Tibial nerve (tissue), 4 donors: ENCODE results near the gene DAAM2. TPM values are rescaled to one million over a fixed set of nuclear protein-coding genes. Genes with fewer than 3 reads are reported as not detected.

Experiments
- DNase-seq, 2 donors: peaks; one replicate each; pipeline ENCODE4 v3.0.0-alpha.2; 2019; ENCODE audit warnings: low spot score in 2 of 2
- H3K27ac ChIP-seq, 4 donors: fragments of 200-600 bp; sonication (generic) in 3 of 4; one replicate each; pipeline ENCODE4 v1.5.1; 2017 to 2019; ENCODE audit warnings: mild to moderate bottlenecking in 1 of 4
- H3K27me3 ChIP-seq, 2 donors: fragments of 200-600 bp; sonication (generic) in 1 of 2; one replicate each; pipeline versions ENCODE4 v1.5.1 to v1.6.0; 2017 to 2019
- H3K36me3 ChIP-seq, 3 donors: fragments of 200-600 bp; sonication (generic); one replicate each; pipeline ENCODE4 v1.5.1; 2018 to 2019
- H3K4me1 ChIP-seq, 4 donors: fragments of 200-600 bp; sonication (generic) in 3 of 4; one replicate each; pipeline ENCODE4 v1.5.1; 2017 to 2019
- H3K4me3 ChIP-seq, 4 donors: fragments of 200-600 bp; sonication (generic) in 3 of 4; one replicate each; pipeline ENCODE4 v1.5.1; 2017 to 2019; ENCODE audit warnings: mild to moderate bottlenecking in 1 of 4, moderate library complexity in 1 of 4
- H3K9me3 ChIP-seq, 4 donors: fragments of 200-600 bp; sonication (generic) in 3 of 4; one replicate each; pipeline ENCODE4 v1.5.1; 2017 to 2019
- CTCF ChIP-seq, 5 experiments: fragments of 200-600 bp in 3 of 5; fragments of 450-650 bp in 2 of 5; sonication (generic) in 3 of 5; IDR thresholded peaks; one replicate each; pipeline ENCODE4 v1.5.1; 2016 to 2019; ENCODE audit warnings: antibody characterized with exemption in 5 of 5, mild to moderate bottlenecking in 3 of 5, moderate library complexity in 2 of 5
- EP300 ChIP-seq, 2 donors: sonication (generic); formaldehyde crosslinking; IDR thresholded peaks; one replicate each; pipeline ENCODE4 v1.6.1; 2017; ENCODE audit warnings: antibody characterized with exemption in 2 of 2, mild to moderate bottlenecking in 1 of 2
- POLR2A ChIP-seq, 2 donors: fragments of 450-650 bp; IDR thresholded peaks; one replicate each; pipeline ENCODE4 v1.6.1; 2017; ENCODE audit warnings: antibody characterized with exemption in 2 of 2, mild to moderate bottlenecking in 2 of 2, moderate library complexity in 2 of 2
- WGBS, 2 donors: methylation state at CpG; one replicate each; pipeline ENCODE4 v1.1.5; 2018; 5-methylcytosine and 5-hydroxymethylcytosine counted together
- total RNA-seq, 4 donors: library from RNA; depleted of rRNA; stranded (reverse); fragments of >200 nt; gene quantifications; one replicate each; pipeline ENCODE4 v1.1.0, GENCODE V29; 2016

Gene DAAM2
- total RNA-seq, 4 donors from 2014 or later: 73.9 to 133 (median 93.3) TPM

DNA sequence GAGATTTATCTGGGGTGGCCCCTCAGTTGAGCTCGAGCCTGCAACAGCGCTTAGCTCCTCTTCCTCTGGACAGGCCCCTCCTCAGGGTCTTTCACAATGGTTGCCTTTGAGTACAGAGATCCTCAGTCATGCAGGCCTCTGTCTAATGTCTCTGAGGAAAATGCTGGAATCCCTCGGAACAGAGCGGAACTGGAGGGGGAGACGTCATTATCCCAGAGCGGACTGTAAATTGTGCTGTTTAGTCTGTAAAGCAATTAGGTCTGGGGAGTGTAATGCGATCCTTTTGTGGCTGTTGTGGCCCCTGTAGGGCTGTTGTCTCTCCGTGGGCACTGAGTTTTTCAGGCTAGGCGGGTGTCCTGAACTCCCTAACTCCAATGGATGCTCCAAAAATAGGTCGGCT, 15.0 kb upstream of the DAAM2 start:
- peaks cover 0 to 15% (median 0%) of the 10 kb centered on the region in 4 donors for H3K4me1 ChIP-seq
- H3K27ac ChIP-seq: no peak overlapping the region

GRCh38 chr6:39777661-39778060, 14.5 kb upstream of the DAAM2 start:
- WGBS, 2 donors: 68 to 71% methylated on average over 4 of the region's 4 CpGs
- peaks cover 0 to 15% (median 0%) of the 10 kb centered on the region in 4 donors for H3K4me1 ChIP-seq
- H3K27ac ChIP-seq: no peak overlapping the region

More for the DNA sequence above, 15.0 kb upstream of the DAAM2 start:
- no peak overlapping the region for H3K4me3 ChIP-seq
- no peak for DNase-seq
- H3K27me3 ChIP-seq: no peaks in the 10 kb centered on the region
- H3K9me3 ChIP-seq: no peaks in the 10 kb centered on the region
- WGBS, 2 donors: 52% methylated on average over 10 of the region's 10 CpGs
- H3K36me3 ChIP-seq: no peaks in the 10 kb centered on the region
- TF ChIP-seq EP300 (IDR thresholded peaks at IDR 0.05): no peak
- no peak for TF ChIP-seq CTCF (IDR thresholded peaks at IDR 0.05)
- TF ChIP-seq POLR2A (IDR thresholded peaks at IDR 0.05): no peak

DNA sequence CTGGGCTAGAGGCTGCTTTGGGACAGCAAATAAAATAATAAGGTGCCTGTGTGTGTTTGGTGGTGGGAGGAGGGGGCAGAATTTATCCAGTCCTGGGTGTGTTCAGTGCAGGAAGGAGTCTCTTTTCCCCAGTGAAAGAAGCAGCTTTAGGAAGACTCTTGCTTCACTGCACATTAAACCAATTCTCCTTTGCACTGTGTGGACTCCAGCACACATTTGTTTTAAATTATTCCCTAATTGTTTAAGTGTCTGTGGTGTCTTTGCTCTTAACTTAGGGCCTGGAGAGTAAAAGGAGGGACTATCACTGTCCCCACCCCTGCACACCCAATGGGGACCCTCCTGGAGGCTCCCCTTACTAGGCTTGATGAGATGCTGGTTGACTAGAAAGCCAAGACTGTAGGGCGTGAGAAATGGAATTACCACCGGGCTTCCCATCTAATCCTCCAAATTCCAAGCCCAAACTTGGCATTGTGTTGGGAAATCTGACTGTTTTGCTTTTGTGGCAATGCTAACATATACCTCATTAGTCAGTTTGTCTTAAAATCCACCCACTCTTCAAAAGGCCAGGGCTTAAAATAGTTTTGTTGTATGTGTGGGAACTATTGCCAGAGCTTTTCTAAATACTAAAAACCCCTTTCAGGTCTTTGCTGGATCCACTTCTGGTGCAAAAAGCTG, 13.5 kb upstream of the DAAM2 start:
- Histone ChIP-seq H3K9me3 (peaks cover 0 to 4% (median 2%) of the 10 kb centered on the region in 4 donors), H3K4me1 (peaks cover 0 to 15% (median 0%) of the 10 kb centered on the region in 4 donors), H3K27me3 (no peaks in the 10 kb centered on the region), H3K27ac (no peak overlapping the region), H3K4me3 (no peak overlapping the region), H3K36me3 (no peaks in the 10 kb centered on the region)
- TF ChIP-seq POLR2A (IDR thresholded peaks at IDR 0.05) (no peak), CTCF (IDR thresholded peaks at IDR 0.05) (no peak), EP300 (IDR thresholded peaks at IDR 0.05) (no peak)
- WGBS, 2 donors: 76 to 79% methylated on average over 2 of the region's 2 CpGs
- DNase-seq: no peak

More at GRCh38 chr6:39777661-39778060, 14.5 kb upstream of the DAAM2 start:
- Histone ChIP-seq H3K9me3 (no peaks in the 10 kb centered on the region), H3K4me3 (no peak overlapping the region), H3K36me3 (no peaks in the 10 kb centered on the region), H3K27me3 (no peaks in the 10 kb centered on the region)
- TF ChIP-seq EP300 (IDR thresholded peaks at IDR 0.05) (no peak), CTCF (IDR thresholded peaks at IDR 0.05) (no peak), POLR2A (IDR thresholded peaks at IDR 0.05) (no peak)
- no peak for DNase-seq

- Histone ChIP-seq H3K4me1 (no peaks in the 10 kb centered on the region), H3K27ac (no peak overlapping the region), H3K9me3 (peaks cover 0 to 4% (median 2%) of the 10 kb centered on the region in 4 donors), H3K36me3 (no peaks in the 10 kb centered on the region), H3K27me3 (no peaks in the 10 kb centered on the region), H3K4me3 (no peak overlapping the region)
- DNase-seq: no peak
- TF ChIP-seq EP300 (IDR thresholded peaks at IDR 0.05) (no peak), CTCF (IDR thresholded peaks at IDR 0.05) (no peak), POLR2A (IDR thresholded peaks at IDR 0.05) (no peak)
- WGBS, 2 donors: 60 to 74% methylated on average over 2 of the region's 2 CpGs
Observed at GRCh38 chr6:39785281-39785680, 6.9 kb upstream of the DAAM2 start.

DNA sequence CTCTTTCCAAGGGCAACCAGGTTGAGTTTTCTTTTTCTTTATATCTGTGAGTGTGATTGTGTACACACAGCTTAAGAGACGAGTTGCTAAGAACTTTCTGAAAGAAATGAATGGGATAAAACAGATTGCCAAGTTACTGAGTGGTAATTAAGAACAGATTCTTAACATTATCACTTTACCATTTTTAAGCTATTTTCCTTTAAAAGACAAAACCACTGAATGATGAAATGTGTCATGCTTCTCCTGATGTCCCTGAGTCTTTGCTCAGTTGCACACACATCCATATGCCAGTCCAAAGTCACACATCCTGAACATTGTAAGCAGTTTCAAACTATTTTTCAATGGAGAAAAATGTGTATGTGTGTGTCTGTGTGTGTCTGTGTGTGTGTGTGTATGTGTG, 5.5 kb upstream of the DAAM2 start:
- no peak for TF ChIP-seq POLR2A (IDR thresholded peaks at IDR 0.05)
- no peak for TF ChIP-seq CTCF (IDR thresholded peaks at IDR 0.05)
- TF ChIP-seq EP300 (IDR thresholded peaks at IDR 0.05): no peak
- H3K27ac ChIP-seq: no peak overlapping the region

More for the DNA sequence above, 5.5 kb upstream of the DAAM2 start:
- peaks cover 0 to 4% (median 2%) of the 10 kb centered on the region in 4 donors for H3K9me3 ChIP-seq
- H3K36me3 ChIP-seq: no peaks in the 10 kb centered on the region
- no peak overlapping the region for H3K4me3 ChIP-seq
- peaks cover 0 to 11% (median 3%) of the 10 kb centered on the region in 4 donors for H3K4me1 ChIP-seq
- no peak for DNase-seq
- no peaks in the 10 kb centered on the region for H3K27me3 ChIP-seq
- WGBS, 2 donors: 74 to 75% methylated on average over 1 of the region's 1 CpG
